Measurements from ENCODE around the gene GGCX. TPM values are rescaled to one million over a fixed set of nuclear protein-coding genes. Genes with fewer than 3 reads are reported as not detected.
"Not testable (repeated sequence)": the region's sequence is repeated elsewhere in the genome, so short reads cannot be mapped to it uniquely, and the experiment has no call there.

Gene GGCX
- total RNA-seq, 1 donor from 2014 or later = 27.9 TPM

DNA sequence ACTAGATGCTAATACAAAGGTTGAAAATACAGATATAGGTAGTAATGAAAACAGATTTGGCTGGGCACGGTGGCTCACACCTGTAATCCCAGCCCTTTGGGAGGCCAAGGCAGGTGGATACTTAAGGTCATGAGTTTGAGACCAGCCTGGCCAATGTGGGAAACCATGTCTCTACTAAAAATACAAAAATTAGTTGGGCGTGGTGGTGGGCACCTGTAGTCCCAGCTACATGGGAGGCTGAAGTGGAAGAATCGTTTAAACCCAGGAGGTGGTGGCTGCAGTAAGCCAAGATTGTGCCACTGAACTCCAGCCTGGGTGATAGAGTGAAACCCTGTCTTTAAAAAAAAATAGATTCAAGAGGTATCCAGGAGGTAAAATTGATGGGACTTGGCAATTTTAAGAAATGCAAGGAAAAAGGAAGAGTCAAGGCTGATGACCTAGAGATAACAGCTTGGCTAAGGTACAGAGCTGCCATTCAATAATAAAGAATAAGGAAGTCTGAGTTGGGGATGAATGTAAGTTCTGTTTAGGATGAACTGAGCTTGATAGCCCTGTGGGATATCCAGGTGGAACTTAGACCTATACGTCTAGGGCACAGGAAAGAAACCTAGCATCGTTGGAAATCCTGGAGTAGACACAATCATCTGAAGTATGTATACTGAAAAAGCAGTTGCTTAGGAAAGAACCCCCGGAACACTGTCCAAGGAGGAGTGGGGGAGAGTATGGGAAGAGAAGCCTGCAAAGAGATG lies 13.3 kb downstream of the GGCX start:
- TF ChIP-seq, protein P1, sequence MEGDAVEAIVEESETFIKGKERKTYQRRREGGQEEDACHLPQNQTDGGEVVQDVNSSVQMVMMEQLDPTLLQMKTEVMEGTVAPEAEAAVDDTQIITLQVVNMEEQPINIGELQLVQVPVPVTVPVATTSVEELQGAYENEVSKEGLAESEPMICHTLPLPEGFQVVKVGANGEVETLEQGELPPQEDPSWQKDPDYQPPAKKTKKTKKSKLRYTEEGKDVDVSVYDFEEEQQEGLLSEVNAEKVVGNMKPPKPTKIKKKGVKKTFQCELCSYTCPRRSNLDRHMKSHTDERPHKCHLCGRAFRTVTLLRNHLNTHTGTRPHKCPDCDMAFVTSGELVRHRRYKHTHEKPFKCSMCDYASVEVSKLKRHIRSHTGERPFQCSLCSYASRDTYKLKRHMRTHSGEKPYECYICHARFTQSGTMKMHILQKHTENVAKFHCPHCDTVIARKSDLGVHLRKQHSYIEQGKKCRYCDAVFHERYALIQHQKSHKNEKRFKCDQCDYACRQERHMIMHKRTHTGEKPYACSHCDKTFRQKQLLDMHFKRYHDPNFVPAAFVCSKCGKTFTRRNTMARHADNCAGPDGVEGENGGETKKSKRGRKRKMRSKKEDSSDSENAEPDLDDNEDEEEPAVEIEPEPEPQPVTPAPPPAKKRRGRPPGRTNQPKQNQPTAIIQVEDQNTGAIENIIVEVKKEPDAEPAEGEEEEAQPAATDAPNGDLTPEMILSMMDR (IDR thresholded peaks at IDR 0.05; ENCODE audit: insufficient read depth, low read length, severe bottlenecking) = no peak
- Histone ChIP-seq H3K4me3 (ENCODE audit: low read depth, low read length) (no peak overlapping the region), H3K36me3 (ENCODE audit: control insufficient read depth, insufficient read depth, low read length) (peaks cover 7% of the 10 kb centered on the region), H3K27me3 (ENCODE audit: control insufficient read depth, insufficient read depth, low read length) (no peaks in the 10 kb centered on the region)
- FAIRE-seq = no peak
- no peak for DNase-seq (ENCODE audit: low read depth)

- FAIRE-seq = no peak
- no peak overlapping the region for H3K4me3 ChIP-seq (ENCODE audit: low read depth, low read length)
- DNase-seq (ENCODE audit: low read depth) = no peak
- H3K36me3 ChIP-seq (ENCODE audit: control insufficient read depth, insufficient read depth, low read length) = peaks cover 11% of the 10 kb centered on the region
- TF ChIP-seq, protein P1 (IDR thresholded peaks at IDR 0.05; ENCODE audit: insufficient read depth, low read length, severe bottlenecking) = no peak
- no peaks in the 10 kb centered on the region for H3K27me3 ChIP-seq (ENCODE audit: control insufficient read depth, insufficient read depth, low read length)
These were observed 14.0 kb downstream of the GGCX start for GRCh38 chr2:85547089-85547858.

DNA sequence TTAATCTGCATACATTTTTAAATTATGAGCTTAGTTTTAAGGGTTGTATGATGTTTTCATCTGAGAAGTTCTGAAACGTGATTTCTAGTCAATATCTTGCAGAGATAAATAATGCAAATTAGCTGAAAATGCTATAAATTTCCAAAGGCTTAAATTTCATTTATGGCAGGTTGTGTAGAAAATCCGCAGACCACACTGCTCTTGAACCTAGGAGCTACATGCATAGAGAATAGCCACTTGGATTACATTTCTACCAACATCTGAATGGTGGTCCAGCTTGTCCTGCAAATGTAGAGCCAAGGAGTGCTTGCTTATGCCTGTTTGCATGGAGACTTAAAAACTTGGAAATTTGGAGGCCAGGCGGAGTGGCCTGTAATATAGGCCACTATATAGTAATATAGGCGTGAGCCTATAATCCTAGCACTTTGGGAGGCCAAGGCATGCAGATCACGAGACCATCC lies 15.5 kb downstream of the GGCX start:
- TF ChIP-seq, protein P1 (IDR thresholded peaks at IDR 0.05; ENCODE audit: insufficient read depth, low read length, severe bottlenecking) = no peak
- DNase-seq (ENCODE audit: low read depth) = no peak
- Histone ChIP-seq H3K27me3 (ENCODE audit: control insufficient read depth, insufficient read depth, low read length) (no peaks in the 10 kb centered on the region), H3K36me3 (ENCODE audit: control insufficient read depth, insufficient read depth, low read length) (peaks cover 19% of the 10 kb centered on the region), H3K4me3 (ENCODE audit: low read depth, low read length) (no peak overlapping the region)
- FAIRE-seq = no peak

DNA sequence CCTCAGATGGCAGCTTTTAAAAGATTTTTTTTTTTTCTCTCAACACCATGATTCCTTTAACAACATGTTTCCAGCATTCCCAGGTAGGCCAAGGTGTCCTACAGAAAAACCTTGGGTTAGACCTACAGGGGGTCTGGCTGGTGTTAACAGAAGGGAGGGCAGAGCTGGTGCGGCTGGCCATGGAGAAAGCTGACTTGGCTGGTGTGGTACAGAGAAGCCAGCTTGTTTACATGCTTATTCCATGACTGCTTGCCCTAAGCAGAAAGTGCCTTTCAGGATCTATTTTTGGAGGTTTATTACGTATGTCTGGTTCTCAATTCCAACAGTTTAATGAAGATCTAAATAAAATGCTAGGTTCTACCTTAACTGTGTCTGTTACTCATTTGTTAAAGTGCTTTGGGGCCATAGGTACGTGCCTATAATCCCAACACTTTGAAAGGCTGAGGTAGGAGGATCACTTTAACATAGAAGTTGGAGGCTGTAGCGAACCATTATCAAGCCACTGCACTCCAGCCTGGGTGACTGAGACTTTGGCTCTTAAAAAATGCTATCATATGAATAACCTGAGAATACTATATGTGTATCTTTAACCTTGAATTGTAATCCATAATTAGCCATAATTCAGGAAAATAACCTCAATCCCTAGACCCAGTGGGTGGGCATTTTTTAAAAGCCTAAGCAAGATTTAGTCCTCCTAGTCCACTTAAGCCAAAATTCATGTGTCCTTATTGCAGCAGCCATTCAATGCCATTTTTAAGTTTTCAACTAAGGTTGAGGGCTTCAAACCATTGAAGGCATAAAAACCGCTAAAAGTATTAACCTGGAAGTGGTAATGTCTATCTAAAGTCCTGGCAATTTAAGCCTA lies 16.1 kb downstream of the GGCX start:
- FAIRE-seq; H3K27me3 ChIP-seq (ENCODE audit: control insufficient read depth, insufficient read depth, low read length); H3K4me3 ChIP-seq (ENCODE audit: low read depth, low read length); DNase-seq (ENCODE audit: low read depth): not testable (repeated sequence)
- H3K36me3 ChIP-seq (ENCODE audit: control insufficient read depth, insufficient read depth, low read length) = peaks cover 19% of the 10 kb centered on the region

GRCh38 chr2:85544254-85544691 lies 17.0 kb downstream of the GGCX start:
- H3K27me3 ChIP-seq (ENCODE audit: control insufficient read depth, insufficient read depth, low read length); FAIRE-seq; H3K4me3 ChIP-seq (ENCODE audit: low read depth, low read length); DNase-seq (ENCODE audit: low read depth): not testable (repeated sequence)
- H3K36me3 ChIP-seq (ENCODE audit: control insufficient read depth, insufficient read depth, low read length) = peaks cover 21% of the 10 kb centered on the region

GRCh38 chr2:85542777-85543176 lies 18.5 kb downstream of the GGCX start:
- TF ChIP-seq, protein P1 (IDR thresholded peaks at IDR 0.05; ENCODE audit: insufficient read depth, low read length, severe bottlenecking) = no peak
- Histone ChIP-seq H3K27me3 (ENCODE audit: control insufficient read depth, insufficient read depth, low read length) (no peaks in the 10 kb centered on the region), H3K36me3 (ENCODE audit: control insufficient read depth, insufficient read depth, low read length) (peaks cover 21% of the 10 kb centered on the region), H3K4me3 (ENCODE audit: low read depth, low read length) (no peak overlapping the region)
- DNase-seq (ENCODE audit: low read depth) (no peak), FAIRE-seq (no peak)
